Astrocyte (in vitro differentiated cells and primary cell): Measurements from ENCODE around the gene ZBTB17. TPM values are rescaled to one million over a fixed set of nuclear protein-coding genes. Genes with fewer than 3 reads are reported as not detected.

Experiments used
- DNase-seq: peaks from one replicate; pipeline ENCODE4 v3.0.0-alpha.2; 2010; ENCODE audit warnings: low read depth
- FAIRE-seq: peaks from 2 replicates; lab custom pipeline; 2011; peaks lifted over from hg19 to GRCh38; lab: Jason Lieb, UNC
- H2AFZ ChIP-seq: 2 replicates; pipeline ENCODE4 v1.6.0; 2012; ENCODE audit warnings: low read depth, low read length, inconsistent platforms
- H3K27ac ChIP-seq: 2 replicates; pipeline ENCODE4 v1.5.1; 2011; ENCODE audit warnings: low read depth, low read length, inconsistent platforms
- H3K27me3 ChIP-seq: 2 replicates; pipeline ENCODE4 v1.6.0; 2011; ENCODE audit warnings: low read length, inconsistent platforms; ENCODE audit not compliant: insufficient read depth
- H3K36me3 ChIP-seq: 2 replicates; pipeline ENCODE4 v1.5.1; 2011; ENCODE audit warnings: low read length, inconsistent platforms; ENCODE audit not compliant: insufficient read depth
- H3K4me1 ChIP-seq: 2 replicates; pipeline ENCODE4 v1.5.1; 2011; ENCODE audit warnings: low read length, inconsistent platforms; ENCODE audit not compliant: insufficient read depth
- H3K4me2 ChIP-seq: 2 replicates; pipeline ENCODE4 v1.6.0; 2012; ENCODE audit warnings: low read length, inconsistent platforms
- H3K4me3 ChIP-seq: 2 replicates; pipeline ENCODE4 v1.5.1; 2011; ENCODE audit warnings: low read depth, mild to moderate bottlenecking, low read length, inconsistent platforms; ENCODE audit not compliant: insufficient read depth
- H3K79me2 ChIP-seq: 2 replicates; pipeline ENCODE4 v1.6.0; 2012; ENCODE audit warnings: mild to moderate bottlenecking, low read length, inconsistent platforms; ENCODE audit not compliant: insufficient read depth
- H3K9ac ChIP-seq: 2 replicates; pipeline ENCODE4 v1.6.0; 2012; ENCODE audit warnings: mild to moderate bottlenecking, low read length, inconsistent platforms
- H3K9me3 ChIP-seq: 2 replicates; pipeline ENCODE4 v1.5.1; 2012; ENCODE audit warnings: low read depth, mild to moderate bottlenecking, low read length, inconsistent platforms; ENCODE audit not compliant: insufficient read depth
- H4K20me1 ChIP-seq: 2 replicates; pipeline ENCODE4 v1.6.0; 2012; ENCODE audit warnings: low read length, inconsistent platforms; ENCODE audit not compliant: insufficient read depth
- H3K27ac Mint-ChIP-seq: one replicate; pipeline ENCODE4 v1.8.0; 2021; ENCODE audit warnings: mild to moderate bottlenecking, mixed read lengths; ENCODE audit not compliant: unreplicated experiment
- H3K27me3 Mint-ChIP-seq: one replicate; pipeline ENCODE4 v1.8.0; 2021; ENCODE audit warnings: low read depth, mixed read lengths; ENCODE audit not compliant: unreplicated experiment
- H3K36me3 Mint-ChIP-seq: one replicate; pipeline ENCODE4 v1.8.0; 2021; ENCODE audit warnings: low read depth, mixed read lengths; ENCODE audit not compliant: unreplicated experiment
- H3K4me1 Mint-ChIP-seq: one replicate; pipeline ENCODE4 v1.8.0; 2021; ENCODE audit warnings: low read depth, mixed read lengths; ENCODE audit not compliant: unreplicated experiment
- H3K4me3 Mint-ChIP-seq: one replicate; pipeline ENCODE4 v1.8.0; 2021; ENCODE audit warnings: mild to moderate bottlenecking, moderate library complexity, mixed read lengths; ENCODE audit not compliant: unreplicated experiment
- H3K9me3 Mint-ChIP-seq: one replicate; pipeline ENCODE4 v1.8.0; 2021; ENCODE audit warnings: mild to moderate bottlenecking, mixed read lengths; ENCODE audit not compliant: unreplicated experiment
- CTCF ChIP-seq: IDR thresholded peaks from 2 replicates; pipeline ENCODE4 v1.5.1; 2011; ENCODE audit warnings: low read depth, mild to moderate bottlenecking, inconsistent platforms, low read length, moderate library complexity; ENCODE audit not compliant: insufficient read depth
- EZH2 ChIP-seq: IDR thresholded peaks from 2 replicates; pipeline ENCODE4 v1.6.1; 2012; ENCODE audit warnings: mild to moderate bottlenecking, low read length, inconsistent platforms; ENCODE audit not compliant: insufficient read depth
- total RNA-seq: library from RNA; stranded (reverse); gene quantifications from 2 replicates; pipeline ENCODE4 v1.2.1, GENCODE V29; 2021

ZBTB17 gene
- total RNA-seq, 1 donor from 2014 or later, result 28.1 TPM

GRCh38 chr1:16020325-16020724, 44.4 kb upstream of the ZBTB17 start:
- H3K4me1 ChIP-seq, result peaks cover 32% of the 10 kb centered on the region
- no peak overlapping the region for H3K4me3 ChIP-seq
- FAIRE-seq (no peak), DNase-seq (no peak)
- peak overlapping the region; percentile 44 for H3K9ac ChIP-seq
- no peaks in the 10 kb centered on the region for H3K9me3 ChIP-seq
- no peak overlapping the region for H2AFZ ChIP-seq
- Mint-ChIP-seq H3K27ac (peak overlapping the region; percentile 77), H3K4me3 (no peak overlapping the region), H3K4me1 (peaks cover 21% of the 10 kb centered on the region), H3K9me3 (peaks cover 2% of the 10 kb centered on the region), H3K27me3 (peaks cover 29% of the 10 kb centered on the region), H3K36me3 (no peaks in the 10 kb centered on the region)
- TF ChIP-seq EZH2 (no peak), CTCF (no peak)
- H3K4me2 ChIP-seq, result no peak overlapping the region
- H3K27ac ChIP-seq, result no peak overlapping the region
- no peaks in the 10 kb centered on the region for H4K20me1 ChIP-seq
- no peaks in the 10 kb centered on the region for H3K36me3 ChIP-seq
- H3K79me2 ChIP-seq, result no peaks in the 10 kb centered on the region
- no peaks in the 10 kb centered on the region for H3K27me3 ChIP-seq

GRCh38 chr1:16019644-16020277, 43.9 kb upstream of the ZBTB17 start:
- Histone ChIP-seq H3K9me3 (no peaks in the 10 kb centered on the region), H3K4me2 (peak overlapping the region; percentile 44), H3K4me1 (peaks cover 32% of the 10 kb centered on the region), H3K27me3 (no peaks in the 10 kb centered on the region), H4K20me1 (no peaks in the 10 kb centered on the region), H3K36me3 (no peaks in the 10 kb centered on the region), H3K27ac (no peak overlapping the region), H3K79me2 (no peaks in the 10 kb centered on the region), H3K9ac (peak overlapping the region; percentile 56), H3K4me3 (no peak overlapping the region), H2AFZ (peak overlapping the region; percentile 7)
- TF ChIP-seq EZH2 (no peak), CTCF (no peak)
- Mint-ChIP-seq H3K27me3 (peaks cover 26% of the 10 kb centered on the region), H3K27ac (peak overlapping the region; percentile 77), H3K4me1 (peaks cover 21% of the 10 kb centered on the region), H3K9me3 (peaks cover 4% of the 10 kb centered on the region), H3K36me3 (no peaks in the 10 kb centered on the region), H3K4me3 (no peak overlapping the region)
- DNase-seq (peak; percentile 41), FAIRE-seq (no peak)
